GM12878 (cell line): ENCODE results near the gene PAQR7. TPM values are rescaled to one million over a fixed set of nuclear protein-coding genes. Genes with fewer than 3 reads are reported as not detected.

ENCODE experiments used
- ATAC-seq: fragments of 200-7000 bp; cut with Tn5 transposase; 3 replicates; pipeline ENCODE4 v1.9.1; 2020; ENCODE audit warnings: mild to moderate bottlenecking, moderate library complexity
- BruUV-seq: library from RNA; stranded (reverse); fragments of 400-500 nt; replicated peaks from 2 replicates; lab custom pipeline; 2021; lab: Mats Ljungman, UMichigan
- CTCF ChIA-PET: fragments of 300-600 bp; sonication (Branson Sonifier 250); formaldehyde crosslinking; extraction: SDS; loops from one replicate; lab custom pipeline; 2021; ENCODE audit warnings: inconsistent platforms; lab: Yijun Ruan, JAX
- POLR2A ChIA-PET: fragments of 350-600 bp; formaldehyde crosslinking; extraction: SDS; loops from one replicate; lab custom pipeline; 2021; ENCODE audit warnings: inconsistent platforms; lab: Charles Lee
- RAD21 ChIA-PET: fragments of 300-600 bp; sonication (Branson Sonifier 250); formaldehyde crosslinking; loops from one replicate; lab custom pipeline; 2023; ENCODE audit warnings: antibody characterized with exemption; ENCODE audit not compliant: unreplicated experiment; lab: Charles Lee
- SMC1A ChIA-PET: fragments of 300-600 bp; sonication (Branson Sonifier 250); formaldehyde crosslinking; loops from one replicate; lab custom pipeline; 2023; ENCODE audit not compliant: unreplicated experiment, uncharacterized antibody; lab: Charles Lee
- DNase-seq: peaks from one replicate; pipeline ENCODE4 v3.0.0-alpha.2; 2011; ENCODE audit warnings: low read depth, low spot score
- FAIRE-seq: peaks from 3 replicates; lab custom pipeline; 2011; peaks lifted over from hg19 to GRCh38; lab: Jason Lieb, UNC
- H2AFZ ChIP-seq: 2 replicates; pipeline ENCODE4 v1.6.0; 2011; ENCODE audit warnings: low read depth, low read length, control low read depth; ENCODE audit not compliant: control insufficient read depth
- H3K27ac ChIP-seq: 2 replicates; pipeline ENCODE4 v1.5.1; 2011; ENCODE audit warnings: control low read depth; ENCODE audit not compliant: control insufficient read depth, insufficient read depth
- H3K27me3 ChIP-seq, 2 experiments: replicated peaks in 1 of 2; 2 replicates each; pipeline versions ENCODE4 v1.6.0 to v1.6.1; 2011; ENCODE audit warnings: low read length in 1 of 2; ENCODE audit not compliant: control insufficient read depth in 2 of 2, insufficient read depth in 2 of 2
- H3K36me3 ChIP-seq, 2 experiments: 2 replicates each; pipeline ENCODE4 v1.5.1; 2011; ENCODE audit warnings: low read length in 1 of 2; ENCODE audit not compliant: control insufficient read depth in 2 of 2, insufficient read depth in 2 of 2
- H3K4me1 ChIP-seq: 2 replicates; pipeline ENCODE4 v1.6.1; 2011; ENCODE audit warnings: mild to moderate bottlenecking, low read length, moderate library complexity, mixed read lengths; ENCODE audit not compliant: control insufficient read depth, insufficient read depth
- H3K4me2 ChIP-seq: 2 replicates; pipeline ENCODE4 v1.6.0; 2011; ENCODE audit warnings: control low read depth; ENCODE audit not compliant: control insufficient read depth, insufficient read depth
- H3K4me3 ChIP-seq: fragments of 200-600 bp; sonication (generic); 2 replicates; pipeline ENCODE4 v1.5.1; 2016
- H3K79me2 ChIP-seq: 2 replicates; pipeline ENCODE4 v1.6.0; 2011; ENCODE audit warnings: low read length; ENCODE audit not compliant: control insufficient read depth, insufficient read depth
- H3K9ac ChIP-seq: 2 replicates; pipeline ENCODE4 v1.8.0; 2011; ENCODE audit warnings: low read length, control low read depth, mixed read lengths; ENCODE audit not compliant: control insufficient read depth, insufficient read depth
- H3K9me3 ChIP-seq: replicated peaks from 3 replicates; pipeline ENCODE4 v1.5.1; 2011; ENCODE audit warnings: mild to moderate bottlenecking, low read length; ENCODE audit not compliant: control insufficient read depth, insufficient read depth
- H4K20me1 ChIP-seq: 2 replicates; pipeline ENCODE4 v1.6.0; 2011; ENCODE audit not compliant: control insufficient read depth, insufficient read depth
- ASH2L ChIP-seq: fragments of 300-600, 200-600 bp; sonication (generic); IDR thresholded peaks from 2 replicates; pipeline ENCODE4 v1.6.1; 2017; ENCODE audit warnings: low read depth, mild to moderate bottlenecking, borderline replicate concordance
- BCLAF1 ChIP-seq: fragments of 450-650 bp; IDR thresholded peaks from 2 replicates; pipeline ENCODE4 v1.6.1; 2017; ENCODE audit warnings: antibody characterized with exemption, mild to moderate bottlenecking, moderate library complexity
- CBFB ChIP-seq: IDR thresholded peaks from 2 replicates; pipeline ENCODE4 v1.6.1; 2016; ENCODE audit warnings: antibody characterized with exemption, low read depth
- E4F1 ChIP-seq: fragments of 450-650 bp; IDR thresholded peaks from 2 replicates; pipeline ENCODE4 v1.6.1; 2018; ENCODE audit warnings: borderline replicate concordance, mild to moderate bottlenecking; ENCODE audit not compliant: partially characterized antibody
- HDAC6 ChIP-seq: fragments of 200-600 bp; sonication (generic); IDR thresholded peaks from one replicate; pipeline ENCODE4 v1.8.0; 2017; ENCODE audit warnings: antibody characterized with exemption; ENCODE audit not compliant: unreplicated experiment
- MEF2A ChIP-seq: IDR thresholded peaks from 2 replicates; pipeline ENCODE4 v1.6.1; 2011; ENCODE audit warnings: low read depth, mild to moderate bottlenecking, low read length, moderate library complexity; ENCODE audit not compliant: insufficient read depth
- MTA3 ChIP-seq: IDR thresholded peaks from 2 replicates; pipeline ENCODE4 v1.6.1; 2012; ENCODE audit warnings: low read length, inconsistent platforms, borderline replicate concordance
- RAD21 ChIP-seq: IDR thresholded peaks from 2 replicates; pipeline ENCODE4 v1.6.1; 2011; ENCODE audit warnings: mild to moderate bottlenecking, low read depth, low read length, moderate library complexity; ENCODE audit not compliant: insufficient read depth
- RBBP5 ChIP-seq: fragments of 200-600 bp; sonication (generic); conservative IDR thresholded peaks from 2 replicates; pipeline ENCODE4 v1.6.1; 2016
- RCOR1 ChIP-seq: conservative IDR thresholded peaks from 2 replicates; pipeline ENCODE4 v1.6.1; 2012; ENCODE audit warnings: low read depth, low read length, improper control_type of control experiment
- SMAD1 ChIP-seq: fragments of 450-650 bp; IDR thresholded peaks from 2 replicates; pipeline ENCODE4 v1.6.1; 2018; ENCODE audit warnings: mild to moderate bottlenecking, low read depth; ENCODE audit not compliant: partially characterized antibody
- SUZ12 ChIP-seq: fragments of 200-600 bp; sonication (generic); IDR thresholded peaks from one replicate; pipeline ENCODE4 v1.6.1; 2018; ENCODE audit warnings: antibody characterized with exemption, mild to moderate bottlenecking; ENCODE audit not compliant: unreplicated experiment
- ZNF384 ChIP-seq: IDR thresholded peaks from 2 replicates; pipeline ENCODE4 v1.6.1; 2012; ENCODE audit warnings: low read depth, mild to moderate bottlenecking, low read length, improper control_type of control experiment, borderline replicate concordance
- WGBS: methylation state at CpG from one replicate; pipeline ENCODE4 v1.1.6; 2016; ENCODE audit warnings: low lambda C conversion rate; ENCODE audit not compliant: insufficient replicate concordance, insufficient coverage; ENCODE audit errors: missing lambda C conversion rate; 5-methylcytosine and 5-hydroxymethylcytosine counted together
- in situ Hi-C: fragments of 300-500 bp; cut with MboI; formaldehyde crosslinking; loops from 9 replicates; pipeline ENCODE4 v1.14.3; 2018; ENCODE audit warnings: mixed read lengths
- intact Hi-C: fragments of 100-400 bp; cut with micrococcal nuclease; formaldehyde crosslinking; loops from one replicate; pipeline ENCODE4 v1.14.2; 2022; ENCODE audit not compliant: unreplicated experiment
- polyA plus RNA-seq, 11 experiments: library from polyadenylated mRNA; depleted of rRNA in 4 of 11; unstranded in 6 of 11; stranded (reverse) in 5 of 11; fragments of >200 nt; fragmentation: Nextera tagmentation in 4 of 11; fragmentation: Illumina TruSeq in 1 of 11; extraction: Ambion mirVana in 4 of 11; extraction: Trizol in 1 of 11; gene quantifications; 1 replicate in 1 of 11; 2 replicates in 10 of 11; pipeline versions ENCODE4 v1.2.1 to v1.2.3, GENCODE V29; 2011 to 2016; ENCODE audit warnings: inconsistent platforms in 2 of 11, missing spikeins in 2 of 11, low read depth in 1 of 11
- total RNA-seq, 4 experiments: library from RNA; depleted of rRNA in 3 of 4; stranded (reverse); fragments of >200 nt in 3 of 4; fragmentation: Illumina TruSeq in 1 of 4; extraction: Trizol in 1 of 4; gene quantifications; 2 replicates each; pipeline versions ENCODE4 v1.2.1 to v1.2.3, GENCODE V29; 2013 to 2021

The PAQR7 gene
- total and polyA plus RNA-seq, 10 of the 15 experiments (the other 5 are each of a cell fraction or from before 2014, with no cell fraction given): 1.1 to 8.8 (median 5.2) TPM

- FAIRE-seq (peak; percentile 93), DNase-seq (peak; percentile 56), ATAC-seq (peak; percentile 92)
- intact Hi-C loops (loop anchor here (5.0 to 10.0 kb wide), 2 partner anchors 37 to 1296 kb away; partner anchors contain the start of gene SLC9A1), in situ Hi-C loops (no loop called here)
- peak within 1 kb of the TSS; percentile 82 for H3K27ac ChIP-seq
- peaks cover 8% of the 10 kb centered on the region; the same call in 1 of the 2 replicates for H3K4me1 ChIP-seq
- ChIA-PET RAD21 (no interaction called here), CTCF (interaction anchor here (0.7 kb wide), 1 partner anchor 391 kb away, joined by 3 read pairs; no protein-coding TSS in a partner anchor), SMC1A (interaction anchor here (0.6 kb wide), 1 partner anchor 9 kb away, joined by 3 read pairs; no protein-coding TSS in a partner anchor), POLR2A (interaction anchor here (0.8 to 1.9 kb wide), 3 partner anchors 15 to 253 kb away, joined by 3 to 7 read pairs (median 4); partner anchors contain the start of gene PAQR7)
- no peaks in the 10 kb centered on the region for H4K20me1 ChIP-seq
- no peaks in the 10 kb centered on the region for H3K9me3 ChIP-seq
- H3K36me3 ChIP-seq: no peaks in the 10 kb centered on the region
- no TSS peak for BruUV-seq
- peak within 1 kb of the TSS; percentile 89 for H3K9ac ChIP-seq
- H2AFZ ChIP-seq: peak within 1 kb of the TSS; percentile 92
- peak within 1 kb of the TSS; percentile 92 for H3K4me2 ChIP-seq
- no peaks in the 10 kb centered on the region for H3K27me3 ChIP-seq
- peak within 1 kb of the TSS; percentile 88 for H3K4me3 ChIP-seq
- 2% methylated on average over 75 of the region's 77 CpGs for WGBS
- peaks cover 19% of the 10 kb centered on the region for H3K79me2 ChIP-seq
- TF ChIP-seq RBBP5: no peak
- no peak; the same call in 1 of the 2 replicates for TF ChIP-seq MTA3
- no peak for TF ChIP-seq BCLAF1
- no peak for TF ChIP-seq RCOR1
- TF ChIP-seq MEF2A: 0 out of 2 replicates have a peak, but pooled peaks have one; percentile 4
- no peak for TF ChIP-seq SMAD1
- TF ChIP-seq CBFB: peak; percentile 55; the same call in 1 of the 2 replicates
- no peak for TF ChIP-seq ZNF384
- TF ChIP-seq SUZ12: no peak
- no peak for TF ChIP-seq ASH2L
- no peak for TF ChIP-seq RAD21
- no peak for TF ChIP-seq E4F1
- TF ChIP-seq HDAC6: no peak
These were observed 16.4 kb downstream of the PAQR7 start, which contains the start of gene AUNIP for GRCh38 chr1:25858906-25859789. AUNIP (minus strand) TSS chr1:25859457; CDS start chr1:25859357, 100 bp downstream.
